ENCODE results near the gene SHISA5. TPM values are rescaled to one million over a fixed set of nuclear protein-coding genes. Genes with fewer than 3 reads are reported as not detected.
A peak's percentile ranks its signal among the peaks of the same experiment; 100 is the strongest.

The SHISA5 gene
- total and polyA plus RNA-seq, 2 of the 8 experiments (the other 6 are each of a cell fraction or from before 2014, with no cell fraction given) = 196 to 315 TPM

- Histone ChIP-seq H3K18ac (ENCODE audit: extremely low read depth, low read length) (peak overlapping the region; percentile 96), H2BK15ac (ENCODE audit: low read length) (no peak overlapping the region), H3K4me1 (replicated peaks in 1 of 4; ENCODE audit: control insufficient read depth in 3 of 4, insufficient read depth in 4 of 4, low read length in 3 of 4) (peaks cover 0 to 29% (median 16%) of the 10 kb centered on the region in 4 experiments; a peak in 6 of 7 replicates), H3K23ac (ENCODE audit: insufficient read length) (no peak overlapping the region), H4K91ac (replicated peaks; ENCODE audit: insufficient read length, low read length) (peak overlapping the region; percentile 97), H2BK12ac (ENCODE audit: low read depth, low read length) (peak overlapping the region; percentile 100), H3K4ac (replicated peaks; ENCODE audit: insufficient read length, low read depth, low read length) (peak overlapping the region; percentile 91), H3K9ac (replicated peaks in 1 of 4; ENCODE audit: extremely low read depth in 1 of 4, low read depth in 3 of 4, low read length in 3 of 4) (no peak overlapping the region; a peak in 1 of 7 replicates), H3K56ac (replicated peaks; ENCODE audit: insufficient read length, low read depth, low read length) (peak overlapping the region; percentile 79), H3K14ac (ENCODE audit: insufficient read length) (no peak overlapping the region), H3K27me3 (replicated peaks in 1 of 4; ENCODE audit: control insufficient read depth in 3 of 4, extremely low read depth in 1 of 4, insufficient read depth in 3 of 4, low read length in 3 of 4) (no peaks in the 10 kb centered on the region), H4K8ac (ENCODE audit: extremely low read depth, insufficient read depth, low read length) (no peak overlapping the region), H3K27ac (ENCODE audit: low read depth, low read length) (peak overlapping the region; percentile 70), H3K4me2 (ENCODE audit: insufficient read depth in 1 of 2, low read depth in 2 of 2, low read length in 2 of 2) (peak overlapping the region; percentile 56 to 57), H3K23me2 (ENCODE audit: low read depth, low read length) (peaks cover 6% of the 10 kb centered on the region), H2AK5ac (ENCODE audit: low read depth, low read length) (no peak overlapping the region), H3K79me1 (ENCODE audit: low read depth, low read length) (peaks cover 4% of the 10 kb centered on the region; the same call in 1 of the 2 replicates), H3K4me3 (ENCODE audit: extremely low read depth in 1 of 4, insufficient read depth in 2 of 4, low read depth in 3 of 4, low read length in 4 of 4) (peak overlapping the region in 2 of 4 experiments; percentile 29 to 33; a peak in 4 of 8 replicates), H2BK5ac (ENCODE audit: low read depth, low read length) (peak overlapping the region; percentile 92), H2AFZ (ENCODE audit: low read length) (no peak overlapping the region), H3K36me3 (ENCODE audit: control insufficient read depth in 2 of 4, insufficient read depth in 4 of 4, low read length in 3 of 4) (0 out of 8 replicates have a peak, but pooled peaks cover 0 to 6% (median 0%) of the 10 kb centered on the region in 4 experiments), H3K79me2 (ENCODE audit: control insufficient read depth in 1 of 2, insufficient read depth in 2 of 2, low read length in 2 of 2) (peaks cover 0 to 20% of the 10 kb centered on the region in 2 experiments; a peak in 2 of 4 replicates), H2BK120ac (replicated peaks; ENCODE audit: low read depth, low read length) (peak overlapping the region; percentile 99), H4K5ac (ENCODE audit: insufficient read length, low read depth, low read length) (peak overlapping the region; percentile 87), H2BK20ac (ENCODE audit: low read length) (peak overlapping the region; percentile 99; the same call in 1 of the 2 replicates), H4K20me1 (replicated peaks in 1 of 2; ENCODE audit: control insufficient read depth in 1 of 2, insufficient read depth in 2 of 2, low read length in 2 of 2) (peaks cover 0 to 3% of the 10 kb centered on the region in 2 experiments), H3K9me3 (ENCODE audit: insufficient read depth in 2 of 2, low read depth in 1 of 2, low read length in 1 of 2) (no peaks in the 10 kb centered on the region)
- FAIRE-seq = peak; percentile 98
- CTCF ChIA-PET (ENCODE audit: partially characterized antibody) = interaction anchor here (1.0 to 21.5 kb wide), 9 partner anchors 9 to 85 kb away, joined by 3 to 251 read pairs (median 7); partner anchors contain the start of gene SHISA5
- peak; percentile 81 to 98 for DNase-seq (ENCODE audit: low read depth in 1 of 2, low spot score in 2 of 2)
- POLR2A ChIA-PET (ENCODE audit: partially characterized antibody) = interaction anchor here (0.6 to 7.6 kb wide), 22 partner anchors 9 to 234 kb away, joined by 3 to 83 read pairs (median 5); partner anchors contain the start of genes ATRIP, CCDC51, PFKFB4 and PLXNB1
- WGBS, 2 experiments (ENCODE audit: extremely low coverage in 1 of 2, insufficient coverage in 1 of 2, insufficient read length in 1 of 2, insufficient replicate concordance in 2 of 2, low coverage in 1 of 2, low lambda C conversion rate in 2 of 2, missing lambda C conversion rate in 1 of 2) = 5% methylated on average over 4 of the region's 4 CpGs; no CpG with 5 or more reads in 1 of the 2 experiments
- TF ChIP-seq SP1 (IDR thresholded peaks at IDR 0.05; ENCODE audit: low read depth, low read length) (peak; percentile 93), SRF (IDR thresholded peaks at IDR 0.05; ENCODE audit: low read depth, low read length) (no peak), USF2 (IDR thresholded peaks at IDR 0.05; ENCODE audit: low read length) (no peak), CHD1 (IDR thresholded peaks at IDR 0.05; ENCODE audit: low read depth, low read length) (no peak), EP300 (IDR thresholded peaks at IDR 0.05; ENCODE audit: borderline replicate concordance in 1 of 2, low read depth in 2 of 2, low read length in 2 of 2) (peak in 1 of 2 experiments; percentile 91; a peak in 2 of 3 replicates), SIN3A (conservative IDR thresholded peaks at IDR 0.05 in 1 of 2, IDR thresholded peaks at IDR 0.05 in 1 of 2; ENCODE audit: low read depth in 1 of 2, low read length in 2 of 2) (peak in 1 of 2 experiments; percentile 53; a peak in 1 of 4 replicates), POU5F1 (IDR thresholded peaks at IDR 0.05; ENCODE audit: low read depth, low read length) (peak; percentile 13; the same call in 1 of the 2 replicates), YY1 (IDR thresholded peaks at IDR 0.05; ENCODE audit: low read depth, low read length) (no peak; the same call in 1 of the 2 replicates), MAFK (IDR thresholded peaks at IDR 0.05; ENCODE audit: low read depth, low read length) (peak; percentile 63; the same call in 1 of the 2 replicates), BCL11A (IDR thresholded peaks at IDR 0.05; ENCODE audit: low read depth in 2 of 2, low read length in 2 of 2) (peak in 1 of 2 experiments; percentile 19), KDM4A (IDR thresholded peaks at IDR 0.05; ENCODE audit: low read depth, low read length, severe bottlenecking) (no peak)
Measured at GRCh38 chr3:48474619-48475018, 29.4 kb downstream of the SHISA5 start.

Data from H1 (cell line).